Activated CD4-positive, alpha-beta memory T cell treated with anti-CD3 and anti-CD28 coated beads for 36 hours (primary cell): ENCODE data around the gene MGAT1. TPM values are rescaled to one million over a fixed set of nuclear protein-coding genes. Genes with fewer than 3 reads are reported as not detected.
"Not testable (repeated sequence)": the region's sequence is repeated elsewhere in the genome, so short reads cannot be mapped to it uniquely, and the experiment has no call there.

Source experiments
- CTCF ChIA-PET: fragments of 350-600 bp; sonication (Branson Sonifier 250); formaldehyde crosslinking; loops from one replicate; lab custom pipeline; 2021; ENCODE audit warnings: antibody characterized with exemption, inconsistent platforms; lab: Charles Lee
- POLR2A ChIA-PET: fragments of 350-600 bp; sonication (Branson Sonifier 250); formaldehyde crosslinking; loops from one replicate; lab custom pipeline; 2021; ENCODE audit warnings: antibody characterized with exemption; lab: Charles Lee
- DNase-seq: peaks from one replicate; pipeline ENCODE4 v3.0.0-alpha.2; 2020
- H3K27ac Mint-ChIP-seq: one replicate; pipeline ENCODE4 v1.8.0; 2021; ENCODE audit warnings: mixed read lengths
- H3K27me3 Mint-ChIP-seq: one replicate; pipeline ENCODE4 v1.8.0; 2021; ENCODE audit warnings: mixed read lengths
- H3K36me3 Mint-ChIP-seq: one replicate; pipeline ENCODE4 v1.8.0; 2021; ENCODE audit warnings: mixed read lengths
- H3K4me1 Mint-ChIP-seq: one replicate; pipeline ENCODE4 v1.8.0; 2021; ENCODE audit warnings: low read depth, mixed read lengths
- H3K4me3 Mint-ChIP-seq: one replicate; pipeline ENCODE4 v1.8.0; 2021; ENCODE audit warnings: mild to moderate bottlenecking, mixed read lengths
- H3K9me3 Mint-ChIP-seq: one replicate; pipeline ENCODE4 v1.8.0; 2021; ENCODE audit warnings: mixed read lengths
- intact Hi-C: fragments of 100-400 bp; cut with micrococcal nuclease; formaldehyde crosslinking; loops from one replicate; pipeline ENCODE4 v1.15.1; 2023
- total RNA-seq, 2 experiments: library from RNA; stranded (reverse); gene quantifications; one replicate each; pipeline ENCODE4 v1.2.3, GENCODE V29; 2021

The MGAT1 gene
- total RNA-seq, 2 experiments from 2014 or later: 101 to 106 TPM

GRCh38 chr5:180791611-180792213, 10.9 kb downstream of the MGAT1 start:
- H3K4me3 Mint-ChIP-seq: no peak overlapping the region
- H3K27me3 Mint-ChIP-seq: no peaks in the 10 kb centered on the region
- POLR2A ChIA-PET: interaction anchor here (0.8 kb wide), 1 partner anchor 11 kb away, joined by 4 read pairs; the partner anchor contains the start of gene MGAT1
- no peaks in the 10 kb centered on the region for H3K9me3 Mint-ChIP-seq
- no peak overlapping the region for H3K27ac Mint-ChIP-seq
- no peak for DNase-seq
- peaks cover 18% of the 10 kb centered on the region for H3K36me3 Mint-ChIP-seq
- H3K4me1 Mint-ChIP-seq: peaks cover 31% of the 10 kb centered on the region
- CTCF ChIA-PET: no interaction called here
- intact Hi-C loops: no loop called here

GRCh38 chr5:180790524-180790923, 12.1 kb downstream of the MGAT1 start:
- intact Hi-C loops: no loop called here
- no peak for DNase-seq
- Mint-ChIP-seq H3K4me1 (peaks cover 21% of the 10 kb centered on the region), H3K27me3 (no peaks in the 10 kb centered on the region), H3K36me3 (peaks cover 18% of the 10 kb centered on the region), H3K9me3 (no peaks in the 10 kb centered on the region), H3K27ac (peak overlapping the region; percentile 54), H3K4me3 (no peak overlapping the region)
- ChIA-PET POLR2A (no interaction called here), CTCF (no interaction called here)

GRCh38 chr5:180790020-180790419, 12.6 kb downstream of the MGAT1 start:
- intact Hi-C loops: no loop called here
- CTCF ChIA-PET: interaction anchor here (1.4 kb wide), 1 partner anchor 10 kb away, joined by 3 read pairs; no protein-coding TSS in a partner anchor
- POLR2A ChIA-PET: no interaction called here
- Mint-ChIP-seq H3K27me3 (no peaks in the 10 kb centered on the region), H3K36me3 (peaks cover 18% of the 10 kb centered on the region), H3K9me3 (no peaks in the 10 kb centered on the region), H3K4me1 (peaks cover 18% of the 10 kb centered on the region), H3K27ac (peak overlapping the region; percentile 54), H3K4me3 (no peak overlapping the region)
- DNase-seq: peak; percentile 42

GRCh38 chr5:180788651-180789410, 13.8 kb downstream of the MGAT1 start:
- DNase-seq, intact Hi-C loops, POLR2A ChIA-PET, H3K4me3 Mint-ChIP-seq, H3K27me3 Mint-ChIP-seq, H3K9me3 Mint-ChIP-seq: not testable (repeated sequence)
- H3K36me3 Mint-ChIP-seq: peaks cover 18% of the 10 kb centered on the region
- H3K27ac Mint-ChIP-seq: peak overlapping the region; percentile 28
- CTCF ChIA-PET: interaction anchor here (0.8 to 1.4 kb wide), 2 partner anchors 11 to 42 kb away, joined by 3 to 4 read pairs; no protein-coding TSS in a partner anchor
- peaks cover 12% of the 10 kb centered on the region for H3K4me1 Mint-ChIP-seq

GRCh38 chr5:180787711-180788431, 14.7 kb downstream of the MGAT1 start:
- ChIA-PET POLR2A (no interaction called here), CTCF (no interaction called here)
- Mint-ChIP-seq H3K4me1 (peaks cover 6% of the 10 kb centered on the region), H3K9me3 (no peaks in the 10 kb centered on the region), H3K36me3 (peaks cover 15% of the 10 kb centered on the region), H3K27me3 (no peaks in the 10 kb centered on the region), H3K27ac (peak overlapping the region; percentile 18), H3K4me3 (no peak overlapping the region)
- intact Hi-C loops: no loop called here
- DNase-seq: no peak

- Mint-ChIP-seq H3K4me1 (peaks cover 10% of the 10 kb centered on the region), H3K9me3 (no peaks in the 10 kb centered on the region), H3K36me3 (peaks cover 11% of the 10 kb centered on the region), H3K27ac (peak overlapping the region; percentile 6), H3K4me3 (no peak overlapping the region), H3K27me3 (no peaks in the 10 kb centered on the region)
- POLR2A ChIA-PET: interaction anchor here (0.6 kb wide), 1 partner anchor 14 kb away, joined by 3 read pairs; no protein-coding TSS in a partner anchor
- intact Hi-C loops: no loop called here
- CTCF ChIA-PET: interaction anchor here (0.6 to 1.1 kb wide), 2 partner anchors 101 to 238 kb away, joined by 3 read pairs; no protein-coding TSS in a partner anchor
- DNase-seq: no peak
Observed at GRCh38 chr5:180786531-180787398, 15.8 kb downstream of the MGAT1 start.

GRCh38 chr5:180785794-180786221, 16.8 kb downstream of the MGAT1 start:
- intact Hi-C loops: loop anchor here (2.0 kb wide), 1 partner anchor 83 kb away; no protein-coding TSS in a partner anchor
- POLR2A ChIA-PET: interaction anchor here (0.6 kb wide), 1 partner anchor 15 kb away, joined by 3 read pairs; no protein-coding TSS in a partner anchor
- Mint-ChIP-seq H3K9me3 (no peaks in the 10 kb centered on the region), H3K36me3 (peaks cover 4% of the 10 kb centered on the region), H3K27me3 (no peaks in the 10 kb centered on the region), H3K4me3 (no peak overlapping the region), H3K27ac (peak overlapping the region; percentile 19), H3K4me1 (peaks cover 10% of the 10 kb centered on the region)
- CTCF ChIA-PET: interaction anchor here (0.6 to 2.3 kb wide), 4 partner anchors 74 to 239 kb away, joined by 3 to 11 read pairs (median 6); no protein-coding TSS in a partner anchor
- no peak for DNase-seq

- H3K27me3 Mint-ChIP-seq: no peaks in the 10 kb centered on the region
- intact Hi-C loops: loop anchor here (2.0 kb wide), 1 partner anchor 84 kb away; no protein-coding TSS in a partner anchor
- H3K4me1 Mint-ChIP-seq: peaks cover 10% of the 10 kb centered on the region
Observed at GRCh38 chr5:180785121-180785781, 17.4 kb downstream of the MGAT1 start.

GRCh38 chr5:180784497-180785097, 18.0 kb downstream of the MGAT1 start:
- DNase-seq: peak; percentile 83
- ChIA-PET CTCF (interaction anchor here (0.6 to 2.3 kb wide), 11 partner anchors 10 to 350 kb away, joined by 3 to 11 read pairs (median 4); no protein-coding TSS in a partner anchor), POLR2A (interaction anchor here (0.7 kb wide), 1 partner anchor 76 kb away, joined by 3 read pairs; no protein-coding TSS in a partner anchor)
- H3K4me1 Mint-ChIP-seq: peaks cover 10% of the 10 kb centered on the region
- no peaks in the 10 kb centered on the region for H3K27me3 Mint-ChIP-seq
- no peaks in the 10 kb centered on the region for H3K36me3 Mint-ChIP-seq
- H3K27ac Mint-ChIP-seq: no peak overlapping the region
- H3K4me3 Mint-ChIP-seq: no peak overlapping the region
- H3K9me3 Mint-ChIP-seq: no peaks in the 10 kb centered on the region
- intact Hi-C loops: loop anchor here (2.0 kb wide), 1 partner anchor 84 kb away; no protein-coding TSS in a partner anchor

More at GRCh38 chr5:180785121-180785781, 17.4 kb downstream of the MGAT1 start:
- H3K36me3 Mint-ChIP-seq: peaks cover 1% of the 10 kb centered on the region
- ChIA-PET CTCF (interaction anchor here (0.6 to 2.3 kb wide), 11 partner anchors 9 to 350 kb away, joined by 3 to 11 read pairs (median 4); no protein-coding TSS in a partner anchor), POLR2A (no interaction called here)
- no peak overlapping the region for H3K27ac Mint-ChIP-seq
- DNase-seq: no peak
- H3K4me3 Mint-ChIP-seq: no peak overlapping the region
- H3K9me3 Mint-ChIP-seq: no peaks in the 10 kb centered on the region
